MM.1S (cell line): ENCODE data around the gene P2RY10.

Source experiments
- DNase-seq: peaks from one replicate; pipeline ENCODE4 v3.0.0-alpha.2; 2015
- H2AFZ ChIP-seq: fragments of 300-600 bp; sonication (generic); 2 replicates; pipeline ENCODE4 v1.6.0; 2016; ENCODE audit warnings: antibody characterized with exemption, low read length
- H3F3A ChIP-seq: fragments of 300-600 bp; sonication (generic); 2 replicates; pipeline ENCODE4 v1.6.1; 2016; ENCODE audit warnings: mild to moderate bottlenecking, antibody characterized with exemption, low read length, moderate library complexity, mixed read lengths; ENCODE audit not compliant: insufficient read depth
- H3K27ac ChIP-seq: fragments of 300-600 bp; sonication (generic); 2 replicates; pipeline ENCODE4 v1.5.1; 2016; ENCODE audit warnings: mild to moderate bottlenecking, low read length
- H3K27me3 ChIP-seq: fragments of 300-600 bp; sonication (generic); replicated peaks from 2 replicates; pipeline ENCODE4 v1.6.0; 2016; ENCODE audit warnings: low read length; ENCODE audit not compliant: insufficient read depth
- H3K36me3 ChIP-seq: fragments of 300-600 bp; sonication (generic); replicated peaks from 2 replicates; pipeline ENCODE4 v1.6.1; 2016; ENCODE audit warnings: mild to moderate bottlenecking, low read length, mixed read lengths; ENCODE audit not compliant: insufficient read depth
- H3K4me1 ChIP-seq: fragments of 300-600 bp; sonication (generic); 2 replicates; pipeline ENCODE4 v1.6.1; 2016; ENCODE audit warnings: low read length, mixed read lengths
- H3K4me2 ChIP-seq: fragments of 300-600 bp; sonication (generic); 2 replicates; pipeline ENCODE4 v1.6.0; 2016; ENCODE audit warnings: low read depth, low read length
- H3K4me3 ChIP-seq: fragments of 300-600 bp; sonication (generic); 2 replicates; pipeline ENCODE4 v1.5.1; 2016; ENCODE audit warnings: low read length, mixed read lengths
- H3K79me2 ChIP-seq: fragments of 300-600 bp; sonication (generic); 2 replicates; pipeline ENCODE4 v1.6.1; 2016; ENCODE audit warnings: mixed run types, low read length, mixed read lengths
- H3K9ac ChIP-seq: fragments of 300-600 bp; sonication (generic); 2 replicates; pipeline ENCODE4 v1.6.1; 2016; ENCODE audit warnings: low read length, mixed read lengths
- H3K9me2 ChIP-seq: fragments of 300-600 bp; sonication (generic); replicated peaks from 2 replicates; pipeline ENCODE4 v1.6.1; 2016; ENCODE audit warnings: mild to moderate bottlenecking, low read length, mixed read lengths; ENCODE audit not compliant: insufficient read depth
- H3K9me3 ChIP-seq: fragments of 300-600 bp; sonication (generic); replicated peaks from 2 replicates; pipeline ENCODE4 v1.6.1; 2016; ENCODE audit warnings: mild to moderate bottlenecking, low read length, mixed read lengths; ENCODE audit not compliant: insufficient read depth
- H4K20me1 ChIP-seq: fragments of 300-600 bp; sonication (generic); 2 replicates; pipeline ENCODE4 v1.6.1; 2016; ENCODE audit warnings: mild to moderate bottlenecking, low read length, moderate library complexity, mixed read lengths; ENCODE audit not compliant: insufficient read depth
- EZH2 ChIP-seq: fragments of 300-600 bp; sonication (generic); optimal IDR thresholded peaks from 2 replicates; pipeline ENCODE3; 2017; ENCODE audit warnings: low read depth, mild to moderate bottlenecking, antibody characterized with exemption, low read length, mixed read lengths
- EZH2phosphoT487 ChIP-seq: fragments of 300-600 bp; sonication (generic); IDR thresholded peaks from 2 replicates; pipeline ENCODE4 v1.6.1; 2018; ENCODE audit warnings: antibody characterized with exemption, low read length
- TF ChIP-seq, protein P1 (sequence below): fragments of 300-600 bp; sonication (generic); IDR thresholded peaks from 2 replicates; pipeline ENCODE4 v1.5.1; 2016; ENCODE audit warnings: antibody characterized with exemption, low read length, mixed read lengths

Gene P2RY10, protein sequence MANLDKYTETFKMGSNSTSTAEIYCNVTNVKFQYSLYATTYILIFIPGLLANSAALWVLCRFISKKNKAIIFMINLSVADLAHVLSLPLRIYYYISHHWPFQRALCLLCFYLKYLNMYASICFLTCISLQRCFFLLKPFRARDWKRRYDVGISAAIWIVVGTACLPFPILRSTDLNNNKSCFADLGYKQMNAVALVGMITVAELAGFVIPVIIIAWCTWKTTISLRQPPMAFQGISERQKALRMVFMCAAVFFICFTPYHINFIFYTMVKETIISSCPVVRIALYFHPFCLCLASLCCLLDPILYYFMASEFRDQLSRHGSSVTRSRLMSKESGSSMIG

DNA sequence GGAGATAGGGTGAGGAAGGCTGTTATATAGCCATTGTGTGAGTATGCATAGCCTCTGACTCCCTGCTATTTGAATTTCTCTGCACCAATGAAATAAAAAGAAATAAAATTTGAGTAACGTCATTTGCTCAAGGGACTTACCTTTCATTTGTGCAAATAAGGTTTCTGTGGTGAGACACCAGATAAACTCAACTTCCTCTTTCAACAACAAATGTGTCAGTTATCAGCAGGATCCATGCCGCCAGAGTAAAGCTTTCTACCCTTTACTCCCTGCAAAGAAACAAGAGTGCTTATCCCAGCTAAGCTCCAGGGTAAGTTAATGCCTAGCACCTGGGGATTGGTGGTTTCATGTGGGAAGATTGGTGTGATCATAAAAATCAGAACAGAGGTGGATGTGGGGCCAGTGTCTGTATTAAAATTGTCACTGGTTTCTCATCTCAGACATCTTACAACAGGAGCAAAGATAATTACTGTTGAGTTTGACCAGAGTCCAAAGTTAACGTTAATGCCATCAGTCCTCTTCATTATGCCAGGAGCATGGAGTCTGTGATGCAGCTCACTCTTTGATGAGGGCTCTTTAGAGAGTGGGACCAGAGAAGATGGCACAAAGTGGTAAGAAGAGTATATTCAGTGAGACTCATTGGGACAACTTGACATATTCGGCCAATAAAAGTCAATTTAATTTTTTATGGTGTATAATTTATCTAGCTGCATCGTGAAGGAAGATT is at the start of gene P2RY10:
Gene P2RY10 (plus strand): TSS at position 206 of the 727 bp plus-strand sequence. CDS start 15,130 bp downstream, outside the sequence.
- H3K4me3 ChIP-seq: peak within 1 kb of the TSS; percentile 67
- H3K9me3 ChIP-seq: no peaks in the 10 kb centered on the region
- no peaks in the 10 kb centered on the region for H4K20me1 ChIP-seq
- H3K9me2 ChIP-seq: no peaks in the 10 kb centered on the region
- H3K36me3 ChIP-seq: no peaks in the 10 kb centered on the region
- peak within 1 kb of the TSS; percentile 32; the same call in 1 of the 2 replicates for H2AFZ ChIP-seq
- H3K4me2 ChIP-seq: peak within 1 kb of the TSS; percentile 51
- TF ChIP-seq EZH2: no peak
- TF ChIP-seq, protein P1, sequence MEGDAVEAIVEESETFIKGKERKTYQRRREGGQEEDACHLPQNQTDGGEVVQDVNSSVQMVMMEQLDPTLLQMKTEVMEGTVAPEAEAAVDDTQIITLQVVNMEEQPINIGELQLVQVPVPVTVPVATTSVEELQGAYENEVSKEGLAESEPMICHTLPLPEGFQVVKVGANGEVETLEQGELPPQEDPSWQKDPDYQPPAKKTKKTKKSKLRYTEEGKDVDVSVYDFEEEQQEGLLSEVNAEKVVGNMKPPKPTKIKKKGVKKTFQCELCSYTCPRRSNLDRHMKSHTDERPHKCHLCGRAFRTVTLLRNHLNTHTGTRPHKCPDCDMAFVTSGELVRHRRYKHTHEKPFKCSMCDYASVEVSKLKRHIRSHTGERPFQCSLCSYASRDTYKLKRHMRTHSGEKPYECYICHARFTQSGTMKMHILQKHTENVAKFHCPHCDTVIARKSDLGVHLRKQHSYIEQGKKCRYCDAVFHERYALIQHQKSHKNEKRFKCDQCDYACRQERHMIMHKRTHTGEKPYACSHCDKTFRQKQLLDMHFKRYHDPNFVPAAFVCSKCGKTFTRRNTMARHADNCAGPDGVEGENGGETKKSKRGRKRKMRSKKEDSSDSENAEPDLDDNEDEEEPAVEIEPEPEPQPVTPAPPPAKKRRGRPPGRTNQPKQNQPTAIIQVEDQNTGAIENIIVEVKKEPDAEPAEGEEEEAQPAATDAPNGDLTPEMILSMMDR: no peak
- no peak for TF ChIP-seq EZH2phosphoT487
- no peaks in the 10 kb centered on the region for H3K27me3 ChIP-seq
- peak within 1 kb of the TSS; percentile 92 for H3K27ac ChIP-seq
- peak; percentile 85 for DNase-seq
- H3K4me1 ChIP-seq: peaks cover 17% of the 10 kb centered on the region
- peaks cover 49% of the 10 kb centered on the region for H3K79me2 ChIP-seq
- peaks cover 28% of the 10 kb centered on the region for H3F3A ChIP-seq
- H3K9ac ChIP-seq: peak within 1 kb of the TSS; percentile 86

DNA sequence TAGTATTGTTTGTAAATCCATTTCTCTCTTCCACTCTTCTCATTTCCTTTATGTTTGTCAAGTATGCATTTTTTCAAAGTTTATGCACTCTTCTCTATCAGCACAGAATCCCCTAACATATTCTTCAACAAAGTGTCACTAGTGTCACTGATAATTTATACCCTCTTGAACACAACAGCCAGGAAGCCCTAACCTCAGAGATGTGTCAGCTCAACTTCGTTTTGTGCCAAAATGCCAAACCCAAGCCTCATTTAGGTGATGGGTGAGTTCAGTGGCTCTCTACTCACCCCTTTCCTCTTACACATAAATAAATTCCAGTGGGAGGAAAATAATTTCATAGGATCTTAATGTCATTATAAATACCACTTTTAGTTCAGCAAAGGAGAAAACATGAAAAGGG is 22.4 kb upstream of the P2RY10 start:
- Histone ChIP-seq H3F3A (peaks cover 16% of the 10 kb centered on the region), H2AFZ (0 out of 2 replicates have a peak overlapping the region, but pooled peaks have one; percentile 9), H3K4me1 (peaks cover 14% of the 10 kb centered on the region), H3K9me2 (no peaks in the 10 kb centered on the region), H3K79me2 (no peaks in the 10 kb centered on the region), H3K9me3 (no peaks in the 10 kb centered on the region), H3K36me3 (no peaks in the 10 kb centered on the region), H3K4me2 (peak overlapping the region; percentile 77), H3K4me3 (peak overlapping the region; percentile 31; the same call in 1 of the 2 replicates), H3K27me3 (no peaks in the 10 kb centered on the region), H3K27ac (peak overlapping the region; percentile 96; the same call in 1 of the 2 replicates), H4K20me1 (no peaks in the 10 kb centered on the region), H3K9ac (peak overlapping the region; percentile 37; the same call in 1 of the 2 replicates)
- TF ChIP-seq, protein P1: no peak
- TF ChIP-seq EZH2phosphoT487: no peak
- no peak for TF ChIP-seq EZH2
- DNase-seq: peak; percentile 30

DNA sequence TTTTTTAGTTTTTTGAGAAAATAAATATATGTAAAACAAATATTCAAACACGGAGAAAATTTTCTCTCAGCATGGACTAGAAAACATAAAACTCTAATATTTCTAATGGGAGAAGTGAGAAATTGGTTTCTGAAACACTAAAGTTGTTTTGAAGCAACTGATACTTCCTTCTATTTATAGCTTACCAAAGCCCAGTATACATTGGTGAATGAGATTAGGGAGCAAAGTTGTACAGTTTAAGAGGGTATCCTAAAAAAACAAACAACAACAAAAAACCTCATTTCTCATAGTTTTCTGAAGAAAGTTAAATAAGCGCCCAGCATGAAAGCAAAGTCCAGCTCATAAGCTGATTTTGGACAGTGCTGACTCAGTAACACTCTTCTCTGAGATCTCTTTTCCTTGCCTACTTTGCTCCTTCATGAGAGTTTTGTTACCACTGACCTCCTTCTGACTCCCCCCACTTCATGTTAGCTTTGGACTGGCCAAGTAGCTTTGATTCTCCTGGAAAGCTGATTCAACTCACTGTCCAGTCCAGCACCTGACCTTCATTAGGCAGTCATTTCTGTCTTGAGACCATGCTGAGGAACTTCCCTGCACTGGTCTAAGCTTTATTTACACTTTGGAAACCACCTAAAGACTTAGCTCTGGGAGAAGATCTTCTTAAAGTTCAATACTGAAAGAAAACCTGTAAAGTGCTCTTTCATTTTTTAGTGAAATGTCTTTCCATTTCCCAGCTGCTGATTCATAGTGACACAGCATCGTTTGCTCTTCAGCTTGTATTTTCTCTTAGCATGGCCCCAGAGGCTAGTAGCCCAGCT is 21.8 kb upstream of the P2RY10 start:
- H3K9ac ChIP-seq: peak overlapping the region; percentile 37
- H4K20me1 ChIP-seq: no peaks in the 10 kb centered on the region
- H3K36me3 ChIP-seq: no peaks in the 10 kb centered on the region
- no peaks in the 10 kb centered on the region for H3K9me3 ChIP-seq
- H3K27ac ChIP-seq: peak overlapping the region; percentile 96
- TF ChIP-seq EZH2 (no peak), EZH2phosphoT487 (no peak)
- TF ChIP-seq, protein P1: no peak
- H3F3A ChIP-seq: peaks cover 16% of the 10 kb centered on the region
- no peaks in the 10 kb centered on the region for H3K9me2 ChIP-seq
- peak; percentile 73 for DNase-seq
- no peaks in the 10 kb centered on the region for H3K79me2 ChIP-seq
- no peaks in the 10 kb centered on the region for H3K27me3 ChIP-seq
- H3K4me1 ChIP-seq: peaks cover 14% of the 10 kb centered on the region
- peak overlapping the region; percentile 31 for H3K4me3 ChIP-seq
- H3K4me2 ChIP-seq: peak overlapping the region; percentile 77
- peak overlapping the region; percentile 11 for H2AFZ ChIP-seq
